HL-60 (cell line): ENCODE data around the gene LARP4B.

Experiments
- DNase-seq, 2 experiments: peaks; one replicate each; pipeline ENCODE4 v3.0.0-alpha.2; 2010 to 2020; ENCODE audit warnings: low read depth in 1 of 2, low spot score in 1 of 2
- H3K27ac ChIP-seq: fragments of 250-450 bp; sonication (Bioruptor Pico); replicated peaks from 2 replicates; pipeline ENCODE4 v1.5.1; 2020; ENCODE audit warnings: mild to moderate bottlenecking, moderate library complexity
- H3K27me3 ChIP-seq: fragments of 250-450 bp; sonication (Bioruptor Pico); 2 replicates; pipeline ENCODE4 v1.5.1; 2021; ENCODE audit warnings: mild to moderate bottlenecking, moderate library complexity; ENCODE audit not compliant: insufficient read depth, poor library complexity, severe bottlenecking
- H3K4me3 ChIP-seq: replicated peaks from 2 replicates; pipeline ENCODE4 v1.5.1; 2011; ENCODE audit warnings: mild to moderate bottlenecking, control low read depth, low read length; ENCODE audit not compliant: insufficient read depth
- GABPA ChIP-seq: IDR thresholded peaks from 2 replicates; pipeline ENCODE4 v1.6.1; 2012; ENCODE audit warnings: low read depth
- POLR2AphosphoS5 ChIP-seq: IDR thresholded peaks from 2 replicates; pipeline ENCODE4 v1.6.1; 2012; ENCODE audit warnings: low read depth
- SPI1 ChIP-seq: IDR thresholded peaks from 2 replicates; pipeline ENCODE4 v1.6.1; 2012; ENCODE audit warnings: low read depth, mild to moderate bottlenecking, borderline replicate concordance
- TF ChIP-seq, protein P1 (sequence below): IDR thresholded peaks from one replicate; pipeline ENCODE4 v1.5.1; 2011; ENCODE audit warnings: low read length, control low read depth, inconsistent platforms; ENCODE audit not compliant: insufficient read depth
- TF ChIP-seq, protein P2 (sequence below): IDR thresholded peaks from 2 replicates; pipeline ENCODE4 v1.6.1; 2012; ENCODE audit warnings: low read depth; ENCODE audit not compliant: insufficient replicate concordance

The LARP4B gene

DNA sequence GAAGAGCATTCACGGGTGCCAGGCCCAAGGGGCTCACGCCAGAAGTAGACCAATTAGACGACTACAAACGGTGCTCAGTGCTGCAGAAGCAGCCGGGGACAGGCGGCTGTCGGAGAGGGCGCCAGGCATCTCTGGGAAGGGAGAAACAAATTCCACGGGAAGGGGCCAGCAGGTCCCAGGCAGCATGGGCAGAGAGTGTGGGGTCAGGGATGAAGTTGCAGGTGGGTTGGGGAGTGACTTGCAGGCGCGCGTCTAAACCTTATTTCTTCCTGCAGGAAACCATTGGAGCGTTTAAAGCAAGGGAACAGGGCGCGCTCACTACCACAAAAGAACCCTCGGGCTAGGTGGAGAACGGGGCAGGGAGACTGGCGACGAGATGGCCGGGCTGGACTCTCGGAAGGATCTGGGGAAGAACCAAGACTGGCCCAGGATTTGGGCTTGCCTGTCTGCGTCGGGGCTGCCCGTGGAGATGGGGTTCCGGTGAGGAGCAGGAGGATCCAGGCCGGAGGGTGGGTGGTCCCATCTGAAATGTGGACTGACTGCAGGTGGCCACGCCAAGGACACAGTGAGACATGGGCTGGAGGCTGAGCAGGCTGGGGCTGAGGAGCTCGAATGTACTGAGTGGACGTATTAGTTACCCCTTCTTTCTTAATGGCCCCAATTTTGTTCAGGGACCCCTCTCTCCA lies 125.7 kb downstream of the LARP4B start:
- TF ChIP-seq POLR2AphosphoS5 (no peak; the same call in 1 of the 2 replicates), SPI1 (no peak), GABPA (no peak)
- TF ChIP-seq, protein P1, sequence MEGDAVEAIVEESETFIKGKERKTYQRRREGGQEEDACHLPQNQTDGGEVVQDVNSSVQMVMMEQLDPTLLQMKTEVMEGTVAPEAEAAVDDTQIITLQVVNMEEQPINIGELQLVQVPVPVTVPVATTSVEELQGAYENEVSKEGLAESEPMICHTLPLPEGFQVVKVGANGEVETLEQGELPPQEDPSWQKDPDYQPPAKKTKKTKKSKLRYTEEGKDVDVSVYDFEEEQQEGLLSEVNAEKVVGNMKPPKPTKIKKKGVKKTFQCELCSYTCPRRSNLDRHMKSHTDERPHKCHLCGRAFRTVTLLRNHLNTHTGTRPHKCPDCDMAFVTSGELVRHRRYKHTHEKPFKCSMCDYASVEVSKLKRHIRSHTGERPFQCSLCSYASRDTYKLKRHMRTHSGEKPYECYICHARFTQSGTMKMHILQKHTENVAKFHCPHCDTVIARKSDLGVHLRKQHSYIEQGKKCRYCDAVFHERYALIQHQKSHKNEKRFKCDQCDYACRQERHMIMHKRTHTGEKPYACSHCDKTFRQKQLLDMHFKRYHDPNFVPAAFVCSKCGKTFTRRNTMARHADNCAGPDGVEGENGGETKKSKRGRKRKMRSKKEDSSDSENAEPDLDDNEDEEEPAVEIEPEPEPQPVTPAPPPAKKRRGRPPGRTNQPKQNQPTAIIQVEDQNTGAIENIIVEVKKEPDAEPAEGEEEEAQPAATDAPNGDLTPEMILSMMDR, result no peak
- TF ChIP-seq, protein P2, sequence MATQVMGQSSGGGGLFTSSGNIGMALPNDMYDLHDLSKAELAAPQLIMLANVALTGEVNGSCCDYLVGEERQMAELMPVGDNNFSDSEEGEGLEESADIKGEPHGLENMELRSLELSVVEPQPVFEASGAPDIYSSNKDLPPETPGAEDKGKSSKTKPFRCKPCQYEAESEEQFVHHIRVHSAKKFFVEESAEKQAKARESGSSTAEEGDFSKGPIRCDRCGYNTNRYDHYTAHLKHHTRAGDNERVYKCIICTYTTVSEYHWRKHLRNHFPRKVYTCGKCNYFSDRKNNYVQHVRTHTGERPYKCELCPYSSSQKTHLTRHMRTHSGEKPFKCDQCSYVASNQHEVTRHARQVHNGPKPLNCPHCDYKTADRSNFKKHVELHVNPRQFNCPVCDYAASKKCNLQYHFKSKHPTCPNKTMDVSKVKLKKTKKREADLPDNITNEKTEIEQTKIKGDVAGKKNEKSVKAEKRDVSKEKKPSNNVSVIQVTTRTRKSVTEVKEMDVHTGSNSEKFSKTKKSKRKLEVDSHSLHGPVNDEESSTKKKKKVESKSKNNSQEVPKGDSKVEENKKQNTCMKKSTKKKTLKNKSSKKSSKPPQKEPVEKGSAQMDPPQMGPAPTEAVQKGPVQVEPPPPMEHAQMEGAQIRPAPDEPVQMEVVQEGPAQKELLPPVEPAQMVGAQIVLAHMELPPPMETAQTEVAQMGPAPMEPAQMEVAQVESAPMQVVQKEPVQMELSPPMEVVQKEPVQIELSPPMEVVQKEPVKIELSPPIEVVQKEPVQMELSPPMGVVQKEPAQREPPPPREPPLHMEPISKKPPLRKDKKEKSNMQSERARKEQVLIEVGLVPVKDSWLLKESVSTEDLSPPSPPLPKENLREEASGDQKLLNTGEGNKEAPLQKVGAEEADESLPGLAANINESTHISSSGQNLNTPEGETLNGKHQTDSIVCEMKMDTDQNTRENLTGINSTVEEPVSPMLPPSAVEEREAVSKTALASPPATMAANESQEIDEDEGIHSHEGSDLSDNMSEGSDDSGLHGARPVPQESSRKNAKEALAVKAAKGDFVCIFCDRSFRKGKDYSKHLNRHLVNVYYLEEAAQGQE, result no peak
- Histone ChIP-seq H3K27ac (no peak overlapping the region), H3K4me3 (no peak overlapping the region), H3K27me3 (no peaks in the 10 kb centered on the region)
- DNase-seq, result no peak

DNA sequence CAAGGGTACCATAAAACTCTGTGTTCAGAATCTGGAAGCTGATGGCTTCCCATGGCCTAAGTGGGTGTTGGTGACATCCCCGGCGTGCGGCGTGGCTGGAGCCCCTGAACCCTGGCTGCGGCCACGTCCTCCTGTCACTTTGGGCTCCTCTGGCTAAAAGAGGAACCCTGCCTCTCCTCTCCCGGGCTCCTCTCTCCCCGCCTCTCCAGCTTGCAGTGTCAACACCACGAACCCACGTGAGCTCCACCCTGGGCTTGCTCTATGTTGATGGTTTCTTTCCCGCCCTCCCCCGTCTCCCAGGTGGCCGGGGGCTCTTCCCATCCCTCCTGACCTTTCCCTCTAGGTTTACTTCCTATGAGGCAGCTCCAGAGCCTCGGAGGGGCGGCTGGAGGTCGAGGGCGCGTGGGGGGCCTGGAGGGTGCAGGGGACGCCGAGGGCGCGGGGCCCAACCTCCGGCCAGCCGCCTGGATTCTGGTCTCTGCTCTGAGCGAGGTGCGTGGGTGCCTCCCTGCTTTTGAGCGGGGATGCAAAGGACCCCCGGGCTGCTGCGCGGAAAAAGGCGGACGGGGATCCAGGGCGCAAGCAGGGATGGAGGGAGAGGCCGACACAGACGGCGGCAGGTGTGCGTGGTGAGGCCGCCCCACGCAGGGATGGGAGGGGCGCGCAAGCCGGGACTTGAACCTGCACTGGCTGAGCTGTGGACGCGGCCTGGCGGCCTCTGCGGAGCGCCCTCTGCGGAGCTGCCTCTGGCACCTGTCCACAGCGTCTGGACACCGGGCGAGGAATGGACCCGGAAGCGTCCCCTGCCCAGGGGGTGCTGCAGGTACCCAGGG lies 126.5 kb downstream of the LARP4B start:
- no peak overlapping the region for H3K27ac ChIP-seq
- TF ChIP-seq POLR2AphosphoS5, result peak; percentile 27; the same call in 1 of the 2 replicates
- TF ChIP-seq SPI1, result peak; percentile 77; the same call in 1 of the 2 replicates
- TF ChIP-seq, protein P1, result no peak
- DNase-seq, result peak in 1 of 2 experiments; percentile 70
- H3K4me3 ChIP-seq, result no peak overlapping the region
- H3K27me3 ChIP-seq, result no peaks in the 10 kb centered on the region

DNA sequence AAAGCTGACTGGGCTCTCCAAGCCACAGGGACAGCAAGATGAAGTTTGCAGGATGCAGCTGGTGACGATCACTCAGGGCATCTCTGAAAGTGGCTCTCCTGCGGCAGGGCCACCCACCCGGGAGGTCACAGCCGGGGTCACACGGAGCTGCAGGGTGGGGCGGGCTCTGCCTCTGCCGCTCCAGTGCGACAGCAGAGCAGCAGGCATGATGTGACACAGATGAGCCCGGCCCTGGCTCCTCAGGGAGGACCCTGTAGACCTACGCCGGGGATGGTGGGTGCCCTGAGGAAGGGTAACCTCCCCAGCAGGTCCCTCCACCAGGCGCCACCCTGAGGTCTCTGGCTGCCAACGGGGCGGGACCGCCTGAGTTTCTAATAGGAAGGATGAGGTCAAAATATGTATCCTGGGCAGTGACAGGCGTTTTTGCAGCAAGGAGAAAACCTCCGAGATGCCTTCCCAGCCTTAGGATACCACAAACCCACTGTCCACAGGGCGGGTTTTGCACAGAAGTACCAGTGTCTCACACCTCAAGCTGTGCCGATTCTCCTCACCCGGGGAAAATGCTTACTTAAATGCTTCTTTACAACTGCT lies 127.2 kb downstream of the LARP4B start:
- DNase-seq, result no peak
- H3K27me3 ChIP-seq, result no peaks in the 10 kb centered on the region
- TF ChIP-seq, protein P2, result no peak
- TF ChIP-seq SPI1, result no peak
- TF ChIP-seq GABPA, result no peak
- no peak for TF ChIP-seq POLR2AphosphoS5
- TF ChIP-seq, protein P1, result no peak
- no peak overlapping the region for H3K27ac ChIP-seq
- no peak overlapping the region for H3K4me3 ChIP-seq
